Kidney (tissue), 14 donors: ENCODE measurements around the gene TTLL5. TPM values are rescaled to one million over a fixed set of nuclear protein-coding genes. Genes with fewer than 3 reads are reported as not detected.

Source experiments
- DNase-seq, 5 donors: peaks; one replicate each; pipeline ENCODE4 v3.0.0-alpha.2; 2013 to 2020
- FAIRE-seq: peaks from 2 replicates; lab custom pipeline; 2012; peaks lifted over from hg19 to GRCh38; lab: Jason Lieb, UNC
- H3K27ac ChIP-seq, 2 donors: one replicate each; pipeline ENCODE4 v1.7.0; 2013; ENCODE audit warnings: low read depth in 2 of 2, low read length in 2 of 2, inconsistent platforms in 1 of 2
- H3K27me3 ChIP-seq: one replicate; pipeline ENCODE4 v1.7.1; 2013; ENCODE audit warnings: low read length, inconsistent platforms; ENCODE audit not compliant: control insufficient read depth, insufficient read depth
- H3K36me3 ChIP-seq, 3 donors: one replicate each; pipeline versions ENCODE4 v1.7.0 to v1.7.1; 2013; ENCODE audit warnings: low read length in 3 of 3, control low read depth in 1 of 3, inconsistent platforms in 1 of 3; ENCODE audit not compliant: insufficient read depth in 3 of 3, control insufficient read depth in 2 of 3
- H3K4me1 ChIP-seq, 3 donors: one replicate each; pipeline versions ENCODE4 v1.7.0 to v1.7.1; 2013; ENCODE audit warnings: low read length in 3 of 3, inconsistent platforms in 1 of 3, low read depth in 1 of 3; ENCODE audit not compliant: control insufficient read depth in 2 of 3, insufficient read depth in 2 of 3
- H3K4me3 ChIP-seq, 3 donors: one replicate each; pipeline versions ENCODE4 v1.7.0 to v1.8.1; 2013; ENCODE audit warnings: low read length in 3 of 3, control low read depth in 1 of 3, inconsistent platforms in 1 of 3
- H3K9ac ChIP-seq, 3 donors: one replicate each; pipeline versions ENCODE4 v1.7.0 to v1.7.1; 2013; ENCODE audit warnings: low read length in 3 of 3, control low read depth in 1 of 3, inconsistent platforms in 1 of 3
- H3K9me3 ChIP-seq, 3 donors: one replicate each; pipeline versions ENCODE4 v1.7.0 to v1.7.1; 2013; ENCODE audit warnings: low read length in 3 of 3, control low read depth in 1 of 3, inconsistent platforms in 1 of 3; ENCODE audit not compliant: control insufficient read depth in 2 of 3, insufficient read depth in 1 of 3
- CTCF ChIP-seq: IDR thresholded peaks from 3 replicates; pipeline ENCODE4 v1.5.1; 2012; ENCODE audit warnings: mild to moderate bottlenecking, moderate library complexity, borderline replicate concordance; ENCODE audit not compliant: insufficient read depth; ENCODE audit errors: extremely low read depth
- intact Hi-C: fragments of 100-400 bp; cut with DNase I; formaldehyde crosslinking; loops from one replicate; pipeline ENCODE4 v1.11.1; 2022
- polyA plus RNA-seq: library from polyadenylated mRNA; stranded (reverse); fragments of 350-450 nt; fragmentation: Illumina TruSeq; extraction: RNeasy Lipid Tissue Mini Kit (QIAGEN cat#74804); gene quantifications from one replicate; pipeline ENCODE4 v1.2.3, GENCODE V29; 2014; ENCODE audit warnings: low read depth, low replicate concordance; ENCODE audit not compliant: insufficient read depth
- total RNA-seq: library from RNA; stranded (reverse); fragmentation: NEBNext Ultra II Directional; extraction: Animal tissue kit (Norgen Biotek cat#: 25700); gene quantifications from one replicate; pipeline ENCODE4 v1.2.1, GENCODE V29; 2021
- donor health status: control.
- donor health status: control.
- donor health status: control.
- donor health status: control.
- donor health status: control.
- donor health status: DM: yes; HTN: yes; CAD: no.
- donor health status: Normal renal cell carcinoma (clear cell type).

TTLL5 gene
- total and polyA plus RNA-seq, 2 donors from 2014 or later = 16.8 to 37.2 TPM

- Histone ChIP-seq H3K27ac (no peak overlapping the region), H3K9ac (no peak overlapping the region), H3K9me3 (no peaks in the 10 kb centered on the region), H3K27me3 (no peaks in the 10 kb centered on the region), H3K36me3 (peaks cover 5 to 16% (median 12%) of the 10 kb centered on the region in 3 donors), H3K4me1 (no peaks in the 10 kb centered on the region), H3K4me3 (no peak overlapping the region)
- intact Hi-C loops = no loop called here
- DNase-seq = no peak
- no peak for FAIRE-seq
- no peak for TF ChIP-seq CTCF
Observed at GRCh38 chr14:75702616-75703261, 41.7 kb downstream of the TTLL5 start.

- no peaks in the 10 kb centered on the region for H3K9me3 ChIP-seq
- intact Hi-C loops = no loop called here
- no peak for TF ChIP-seq CTCF
- no peaks in the 10 kb centered on the region for H3K4me1 ChIP-seq
- no peak overlapping the region for H3K4me3 ChIP-seq
- no peak overlapping the region for H3K27ac ChIP-seq
- no peak for FAIRE-seq
- no peak for DNase-seq
- no peak overlapping the region for H3K9ac ChIP-seq
- H3K36me3 ChIP-seq = peaks cover 5 to 16% (median 13%) of the 10 kb centered on the region in 3 donors
- H3K27me3 ChIP-seq = no peaks in the 10 kb centered on the region
Observed at GRCh38 chr14:75703467-75703866, 42.4 kb downstream of the TTLL5 start.

- H3K36me3 ChIP-seq = peaks cover 2 to 9% (median 8%) of the 10 kb centered on the region in 3 donors
- no peaks in the 10 kb centered on the region for H3K27me3 ChIP-seq
- H3K4me1 ChIP-seq = no peaks in the 10 kb centered on the region
- TF ChIP-seq CTCF = no peak
- no peak overlapping the region for H3K4me3 ChIP-seq
- H3K9ac ChIP-seq = no peak overlapping the region
- no peaks in the 10 kb centered on the region for H3K9me3 ChIP-seq
- DNase-seq = no peak
- FAIRE-seq = no peak
- no peak overlapping the region for H3K27ac ChIP-seq
- intact Hi-C loops = no loop called here
Observed at GRCh38 chr14:75705014-75705413, 44.0 kb downstream of the TTLL5 start.
